ENCODE measurements around the gene LYG1.
"Not testable (repeated sequence)": the region's sequence is repeated elsewhere in the genome, so short reads cannot be mapped to it uniquely, and the experiment has no call there.

Gene LYG1

GRCh38 chr2:99301097-99301496, at the start of gene LYG1:
LYG1 (minus strand) TSS chr2:99301197; CDS start chr2:99295670, 5,527 bp downstream.
- not testable (repeated sequence) for DNase-seq

DNA sequence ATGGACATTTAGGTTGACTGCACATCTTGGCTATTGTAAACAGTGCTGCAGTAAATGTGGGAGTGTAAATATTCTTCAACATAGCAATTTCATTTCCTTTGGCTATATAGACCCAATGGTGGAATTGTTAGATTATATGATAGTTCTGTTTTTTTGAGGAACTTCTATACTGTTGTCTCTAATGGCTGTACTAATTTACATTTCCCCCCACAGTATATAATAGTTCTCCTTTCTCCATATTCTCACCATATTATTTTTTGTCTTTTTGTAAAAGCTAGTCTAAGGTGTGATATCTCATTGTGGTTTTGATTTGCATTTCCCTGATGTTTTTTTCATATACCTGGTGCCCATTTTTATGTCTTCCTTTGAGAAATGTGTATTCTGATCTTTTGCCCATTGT, 49.2 kb upstream of the LYG1 start:
- DNase-seq: no peak

DNA sequence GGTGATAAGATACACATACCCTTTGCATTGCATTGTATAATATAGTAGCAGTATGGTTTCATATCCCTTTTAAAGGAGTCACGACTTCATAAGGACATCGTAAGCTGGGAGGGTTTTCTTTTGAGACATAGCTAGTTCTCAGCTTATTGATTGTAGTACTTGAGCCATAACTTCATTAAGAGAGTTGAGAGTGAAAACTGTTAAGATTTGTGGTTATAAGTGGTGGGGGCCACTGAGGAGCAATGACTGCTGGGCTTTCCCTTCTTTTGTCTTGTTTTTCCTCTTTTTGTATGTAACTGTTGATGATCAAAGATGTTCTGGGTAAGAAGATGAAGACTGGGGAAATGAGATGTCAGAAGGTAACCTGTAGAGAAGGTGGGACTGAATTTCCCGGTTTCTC, 47.2 kb upstream of the LYG1 start:
- no peak for DNase-seq

GRCh38 chr2:99346218-99346617, 45.2 kb upstream of the LYG1 start:
- no peak for DNase-seq

DNA sequence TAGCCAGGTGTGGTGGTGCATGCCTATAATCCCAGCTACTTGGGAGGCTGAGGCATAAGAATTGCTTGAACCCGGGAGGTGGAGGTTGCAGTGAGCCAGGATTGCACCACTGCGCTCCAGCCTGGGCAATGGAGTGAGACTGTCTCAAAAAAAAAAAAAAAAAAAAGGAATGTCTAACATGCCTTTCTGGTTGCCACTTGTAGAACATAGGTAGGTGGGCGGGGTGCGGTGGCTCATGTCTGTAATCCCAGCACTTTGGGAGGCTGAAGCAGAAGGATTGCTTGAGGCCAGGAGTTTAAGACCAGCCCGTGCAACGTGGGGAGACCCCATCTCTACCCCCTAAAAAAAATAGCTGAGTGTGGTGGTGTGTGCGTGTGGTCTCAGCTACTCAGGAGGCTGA, 44.4 kb upstream of the LYG1 start:
- DNase-seq: not testable (repeated sequence)

DNA sequence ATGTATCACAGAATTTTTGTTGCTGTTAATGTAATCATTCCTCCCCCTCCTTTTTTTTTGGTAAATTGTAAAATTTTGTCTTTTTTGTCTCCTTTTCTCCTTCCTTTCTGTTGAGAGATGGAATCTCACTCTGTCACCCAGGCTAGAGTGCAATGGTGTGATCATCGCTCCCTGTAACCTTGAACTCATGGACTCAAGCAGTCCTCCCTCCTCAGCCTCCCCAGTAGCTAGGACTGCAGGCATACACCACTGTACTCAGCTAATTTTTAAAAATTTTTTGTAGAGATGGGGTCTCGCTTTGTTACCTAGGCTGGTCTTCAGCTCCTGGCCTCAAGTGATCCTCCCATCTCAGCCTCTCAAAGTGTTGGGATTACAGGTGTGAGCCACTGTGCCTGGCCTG, 41.5 kb upstream of the LYG1 start:
- no peak for DNase-seq

DNA sequence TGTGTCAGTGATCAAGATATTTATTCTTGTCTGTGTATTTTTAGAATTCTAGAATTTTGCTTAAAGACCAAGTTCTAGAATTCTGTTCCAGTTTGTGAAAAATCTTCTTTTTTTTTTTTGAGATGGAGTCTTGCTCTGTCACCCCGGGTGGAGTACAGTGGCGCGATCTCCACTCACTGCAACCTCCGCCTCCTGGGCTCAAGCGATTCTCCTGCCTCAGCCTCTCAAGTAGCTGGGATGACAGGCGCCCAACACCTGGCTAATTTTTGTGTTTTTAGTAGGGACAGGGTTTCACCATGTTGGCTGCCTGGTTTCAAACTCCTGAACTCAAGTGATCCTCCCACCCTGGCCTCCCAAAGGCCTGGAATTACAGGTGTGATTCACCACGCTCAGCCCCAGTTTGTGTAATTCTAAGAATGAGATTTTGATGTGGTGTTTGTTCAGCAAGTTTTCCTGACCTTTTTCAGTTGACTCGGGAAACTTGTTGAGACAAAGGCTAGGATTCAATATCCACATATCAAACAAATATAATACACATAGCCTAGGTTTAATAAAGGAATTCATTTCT, 39.8 kb upstream of the LYG1 start:
- no peak for DNase-seq

DNA sequence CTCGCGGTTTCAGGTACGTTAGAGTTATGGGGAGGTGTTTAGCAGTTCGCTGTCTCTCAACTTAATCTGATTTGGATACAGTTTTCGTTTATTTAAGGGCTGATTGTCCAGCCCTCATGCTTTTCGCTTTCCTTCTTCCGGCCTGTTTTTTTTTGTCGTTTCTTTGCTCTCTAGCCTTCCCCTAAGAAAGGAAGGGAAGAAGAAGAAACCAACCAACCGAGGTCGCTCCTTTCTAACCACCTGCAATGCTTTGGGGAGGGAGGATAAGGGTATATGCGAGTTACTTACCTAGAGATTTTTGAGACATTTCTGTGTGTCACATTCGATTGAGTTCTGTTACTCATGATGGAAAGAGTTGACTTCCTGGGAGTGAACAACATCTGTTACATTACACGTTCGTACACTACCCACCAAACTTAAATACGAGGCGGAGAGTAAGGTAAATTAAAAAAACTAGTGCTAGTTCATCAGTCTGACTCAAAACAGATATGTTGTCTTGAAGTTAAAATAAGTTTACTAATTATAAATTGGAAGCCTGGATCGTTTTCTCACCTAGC, 37.1 kb upstream of the LYG1 start:
- no peak for DNase-seq

DNA sequence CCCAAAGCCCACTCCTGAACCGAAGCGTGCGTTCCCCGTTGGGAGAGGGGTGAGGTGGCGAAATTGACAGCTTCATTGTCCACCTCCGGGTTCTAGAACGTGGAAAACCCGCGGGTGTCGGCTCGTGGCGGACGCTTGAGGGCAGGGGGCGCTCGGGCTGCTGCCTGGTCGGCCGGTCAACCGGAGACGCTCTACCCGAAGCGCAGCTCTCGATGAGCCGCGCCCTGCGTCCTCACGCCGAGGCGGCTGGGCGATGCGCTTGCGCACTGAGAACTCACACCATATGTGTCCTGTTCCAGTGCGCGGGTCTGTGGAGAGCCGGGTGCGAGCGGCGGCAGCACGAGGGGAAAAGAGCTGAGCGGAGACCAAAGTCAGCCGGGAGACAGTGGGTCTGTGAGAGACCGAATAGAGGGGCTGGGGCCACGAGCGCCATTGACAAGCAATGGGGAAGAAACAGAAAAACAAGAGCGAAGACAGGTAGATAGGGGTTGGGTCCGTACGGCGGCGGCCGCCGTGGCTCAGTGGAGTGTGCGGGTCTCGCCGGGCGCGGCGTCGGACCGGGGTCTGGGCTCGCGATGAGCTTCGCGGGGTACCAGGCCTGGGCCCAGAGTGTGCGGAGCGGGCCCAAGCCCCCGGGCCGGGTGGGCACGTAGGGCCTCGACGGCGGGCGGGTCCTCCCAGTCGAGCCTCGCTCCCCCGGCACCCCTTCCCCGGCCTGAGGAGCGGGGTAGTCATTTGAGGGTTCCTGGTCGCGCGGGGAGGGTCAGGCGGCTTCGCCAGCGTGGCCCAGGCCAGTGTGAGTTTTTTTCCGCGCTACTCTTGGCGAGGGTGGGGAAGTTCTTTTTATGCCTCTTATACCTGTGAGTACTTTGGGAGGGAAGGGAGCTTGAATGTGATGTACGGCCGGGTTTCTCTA, 36.4 kb upstream of the LYG1 start, which contains the start of gene EIF5B:
TSS of gene EIF5B (plus strand) at position 277 of the 916 bp plus-strand sequence. CDS start at position 443, 166 bp downstream.
- peak; percentile 48 to 98 (median 93) for DNase-seq

- no peak for DNase-seq
These were observed 35.8 kb upstream of the LYG1 start for GRCh38 chr2:99336804-99337112.

DNA sequence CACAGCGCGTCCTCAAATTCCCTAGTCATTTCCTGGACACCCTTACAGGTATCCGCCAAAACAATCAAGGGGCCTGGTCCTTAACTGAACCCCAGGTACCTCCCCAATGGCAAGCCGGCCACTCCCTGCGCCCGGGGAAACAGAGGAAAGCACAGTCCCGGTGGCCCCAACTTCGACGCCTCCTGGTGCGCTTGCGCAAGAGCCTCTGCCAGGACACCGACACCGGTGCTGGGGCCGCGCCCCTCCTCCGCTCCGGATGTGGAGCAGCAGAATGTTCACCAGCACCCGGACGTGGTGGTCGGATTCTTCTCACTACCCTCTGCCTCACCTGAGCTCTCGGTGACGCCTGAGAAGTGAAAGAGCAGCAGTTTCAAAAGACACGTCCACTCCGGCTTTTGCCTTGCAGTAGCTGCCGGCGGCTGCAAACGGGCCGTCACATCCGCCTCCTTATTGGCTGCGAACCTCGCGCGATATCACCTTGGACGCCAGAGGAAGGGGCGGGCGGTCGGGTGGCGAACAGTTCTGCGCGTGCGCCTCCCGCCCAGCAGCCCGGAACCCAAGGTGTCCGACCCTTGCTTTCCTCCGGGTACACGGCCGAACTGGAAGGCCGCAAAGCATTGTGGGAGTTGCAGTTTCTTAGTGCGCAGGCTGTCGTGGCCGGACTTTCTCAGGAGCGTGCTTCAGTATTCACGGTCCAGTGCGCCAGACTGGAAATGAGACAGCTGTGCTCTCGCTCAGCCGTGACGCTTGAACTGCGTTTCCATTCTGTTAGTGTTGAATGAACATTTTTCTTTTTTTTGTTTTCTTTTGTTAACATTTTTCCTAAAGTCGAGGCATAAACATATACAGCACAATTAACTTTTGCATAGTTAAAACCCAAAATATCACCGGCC, 35.2 kb upstream of the LYG1 start, which contains the start of gene TXNDC9:
TSS of gene TXNDC9 (minus strand) at position 423 of the 893 bp plus-strand sequence. CDS start 3,123 bp downstream, outside the sequence.
- peak; percentile 69 to 99 (median 97) for DNase-seq

DNA sequence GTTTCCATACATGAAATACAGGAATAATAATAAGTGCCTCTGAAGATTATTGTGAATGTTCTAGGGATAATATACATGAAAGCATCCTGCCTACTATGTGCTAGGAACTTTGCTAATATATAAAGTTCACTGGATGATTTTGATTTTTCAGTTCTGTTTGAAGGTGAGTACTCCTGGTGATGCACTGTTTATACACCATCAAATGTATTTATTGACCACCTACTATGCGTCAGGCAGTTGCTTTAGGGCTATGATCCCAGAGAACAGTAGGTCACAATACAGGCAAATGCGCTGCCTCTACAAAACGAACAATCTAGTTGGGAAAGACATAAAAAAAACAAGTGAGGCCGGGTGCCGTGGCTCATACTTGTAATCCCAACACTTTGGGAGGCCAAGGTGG, 24.4 kb upstream of the LYG1 start:
- DNase-seq: no peak

GRCh38 chr2:99317873-99318200, 16.8 kb upstream of the LYG1 start:
- DNase-seq: not testable (repeated sequence)

DNA sequence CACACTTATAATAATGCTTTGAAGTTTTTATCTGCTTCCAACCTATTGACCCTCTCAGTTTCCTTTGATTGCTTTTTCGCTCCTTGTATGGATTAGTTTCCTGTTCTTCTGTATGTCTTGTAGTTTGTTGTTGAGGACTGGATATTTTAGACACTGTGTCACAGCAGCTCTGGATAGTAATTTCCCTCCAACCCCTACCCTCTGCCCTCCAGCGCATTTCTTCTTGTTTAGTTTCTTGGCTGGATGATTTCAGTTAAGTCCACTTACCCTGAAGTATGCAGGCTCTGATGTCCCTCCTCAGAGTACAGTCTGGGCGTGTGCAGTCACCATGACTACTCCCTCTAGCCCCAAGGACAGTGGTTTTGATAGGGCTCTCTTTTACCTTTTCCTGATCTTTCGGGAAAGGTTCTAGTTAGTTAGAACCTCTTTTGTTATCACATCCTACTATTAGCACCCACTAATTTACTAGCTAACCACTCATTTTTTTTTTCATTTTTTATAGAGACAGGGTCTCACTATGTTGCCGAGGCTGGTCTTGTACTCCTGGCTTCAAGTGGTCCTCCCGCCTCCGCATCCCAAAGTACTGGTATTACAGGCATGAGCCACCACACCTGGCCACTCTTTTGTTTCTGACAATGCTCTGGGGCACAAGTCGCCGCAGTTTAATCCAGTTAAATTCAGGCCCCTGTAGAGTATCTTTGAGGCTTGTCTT, 16.3 kb upstream of the LYG1 start:
- no peak for DNase-seq

- no peak for DNase-seq
These were observed 1.4 kb downstream of the LYG1 start for GRCh38 chr2:99299580-99299979.

DNA sequence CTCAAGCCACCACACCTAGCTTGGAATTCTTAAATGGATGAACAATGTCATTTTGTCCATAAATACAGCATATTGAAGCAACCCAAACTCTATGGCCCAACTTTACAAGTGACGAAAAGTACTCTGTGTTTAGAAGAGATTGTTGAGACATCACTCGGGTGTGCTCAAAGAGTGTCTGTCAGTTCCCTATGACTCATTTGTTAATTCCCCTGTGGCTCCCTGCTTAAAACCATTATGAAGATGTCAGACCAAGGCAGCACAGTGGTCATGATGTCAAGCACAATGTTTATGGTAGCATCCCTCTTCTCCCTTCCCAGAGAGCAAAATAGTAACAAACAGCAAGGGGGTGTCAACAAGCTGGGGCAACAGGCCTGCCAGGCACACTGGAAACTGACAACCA, 3.0 kb downstream of the LYG1 start:
- no peak for DNase-seq

DNA sequence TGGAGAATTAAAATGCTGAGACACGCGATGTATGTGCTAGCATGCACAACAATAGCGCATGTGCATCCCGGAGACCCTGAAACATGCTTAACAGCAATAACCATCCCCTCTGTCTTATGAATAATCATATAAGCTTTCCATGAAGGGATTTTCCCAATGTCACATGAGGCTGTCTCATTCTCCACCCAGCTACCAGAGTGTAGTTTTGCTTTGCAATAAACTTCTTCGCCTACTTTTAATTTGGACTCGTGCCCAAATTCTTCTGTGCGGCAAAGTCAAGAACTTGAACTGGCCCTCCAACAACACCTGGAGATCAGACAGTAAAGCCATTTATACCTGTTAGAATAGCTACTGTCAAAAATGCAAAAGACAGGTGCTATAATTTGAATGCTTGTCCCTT, 15.5 kb downstream of the LYG1 start:
- DNase-seq: no peak

DNA sequence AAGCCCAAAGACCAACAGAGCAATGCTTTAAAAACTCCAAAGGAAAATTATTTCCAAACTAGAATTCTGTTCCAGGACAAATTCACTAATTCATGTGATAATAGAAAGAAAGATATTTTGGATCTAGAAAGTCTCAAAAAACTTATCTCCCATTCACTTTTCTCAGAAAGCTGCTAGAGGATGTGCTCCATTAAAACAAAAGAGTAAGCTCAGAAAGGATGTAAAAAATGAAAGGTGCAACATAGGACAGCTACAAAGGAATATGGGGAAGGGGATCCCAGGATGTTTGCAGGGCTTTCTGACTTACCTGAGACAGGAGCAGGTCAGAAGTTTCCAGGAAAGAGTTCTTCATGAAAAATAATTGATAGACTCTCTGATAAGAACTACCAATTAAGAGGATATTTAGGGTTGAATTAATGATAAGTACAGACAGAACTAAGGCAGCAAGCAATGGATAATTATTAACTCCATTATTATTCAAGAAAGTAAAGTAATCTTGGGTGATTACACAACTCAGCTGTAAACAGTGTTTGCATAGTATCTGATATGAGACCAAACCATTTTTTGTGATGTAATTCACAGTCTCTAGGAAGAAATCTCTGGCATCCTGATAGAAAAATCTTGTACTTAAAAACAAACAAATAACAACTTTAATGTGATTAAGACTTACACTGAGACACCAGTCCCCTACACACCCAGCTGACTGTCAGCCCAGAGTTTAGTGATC, 20.9 kb downstream of the LYG1 start:
- DNase-seq: no peak

- no peak for DNase-seq
These were observed 22.2 kb downstream of the LYG1 start for GRCh38 chr2:99278793-99279291.

DNA sequence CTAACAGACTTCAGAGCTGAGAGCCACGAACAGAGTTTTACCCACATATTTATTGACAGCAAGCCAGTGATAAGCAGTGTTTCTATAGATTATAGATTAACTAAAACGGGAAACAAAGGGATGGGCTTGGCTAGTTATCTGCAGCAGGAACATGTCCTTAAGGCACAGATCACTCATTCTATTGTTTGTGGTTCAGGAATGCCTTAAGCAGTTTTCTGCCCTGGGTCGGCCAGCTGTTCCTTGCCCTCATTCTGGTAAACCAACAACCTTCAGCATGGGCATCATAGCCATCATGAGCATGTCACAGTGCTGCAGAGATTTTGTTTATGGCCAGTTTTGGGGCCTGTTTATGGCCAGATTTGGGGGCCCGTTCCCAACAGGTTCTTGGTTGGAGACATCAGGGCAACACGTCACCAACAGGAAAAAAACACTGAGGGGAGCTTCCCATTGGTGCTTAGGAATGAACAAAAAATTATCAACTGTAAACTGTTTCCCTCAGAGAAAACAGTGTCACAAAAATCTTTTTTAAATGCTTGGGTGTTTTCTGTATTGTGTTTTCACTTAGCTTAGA, 22.7 kb downstream of the LYG1 start:
- DNase-seq: not testable (repeated sequence)
